Sigmoid colon (tissue), 7 donors: ENCODE results near the gene SSBP3. TPM values are rescaled to one million over a fixed set of nuclear protein-coding genes. Genes with fewer than 3 reads are reported as not detected.

ENCODE experiments used
- DNase-seq: peaks from one replicate; pipeline ENCODE4 v3.0.0-alpha.2; 2019
- H3K27ac ChIP-seq, 4 donors: fragments of 200-600 bp; sonication (generic); one replicate each; pipeline ENCODE4 v1.5.1; 2016 to 2019; ENCODE audit warnings: mild to moderate bottlenecking in 1 of 4
- H3K27me3 ChIP-seq, 3 donors: fragments of 200-600 bp; sonication (generic); one replicate each; pipeline ENCODE4 v1.5.1; 2019; ENCODE audit warnings: mild to moderate bottlenecking in 1 of 3
- H3K36me3 ChIP-seq, 4 donors: fragments of 200-600 bp; sonication (generic); one replicate each; pipeline ENCODE4 v1.5.1; 2016 to 2019
- H3K4me1 ChIP-seq, 4 donors: fragments of 200-600 bp; sonication (generic); one replicate each; pipeline ENCODE4 v1.5.1; 2017 to 2019
- H3K4me3 ChIP-seq, 4 donors: fragments of 200-600 bp; sonication (generic); one replicate each; pipeline ENCODE4 v1.5.1; 2017 to 2019; ENCODE audit warnings: mild to moderate bottlenecking in 2 of 4, moderate library complexity in 1 of 4
- H3K9me3 ChIP-seq, 4 donors: fragments of 200-600 bp in 3 of 4; sonication (generic) in 3 of 4; one replicate each; pipeline versions ENCODE4 v1.5.1 to v1.6.1; 2013 to 2019
- EP300 ChIP-seq, 4 donors: sonication (generic); formaldehyde crosslinking; IDR thresholded peaks; one replicate each; pipeline ENCODE4 v1.6.1; 2017; ENCODE audit warnings: antibody characterized with exemption in 4 of 4
- POLR2A ChIP-seq, 2 donors: fragments of 450-650 bp; IDR thresholded peaks; one replicate each; pipeline ENCODE4 v1.6.1; 2016; ENCODE audit warnings: antibody characterized with exemption in 2 of 2, mild to moderate bottlenecking in 2 of 2, moderate library complexity in 2 of 2
- POLR2AphosphoS5 ChIP-seq, 4 donors: sonication (generic); formaldehyde crosslinking; IDR thresholded peaks; one replicate each; pipeline ENCODE4 v1.6.1; 2017; ENCODE audit warnings: antibody characterized with exemption in 4 of 4
- WGBS, 2 donors: extraction: QIAGEN DNeasy Blood & Tissue Kit; methylation state at CpG; one replicate each; pipeline ENCODE4 v1.1.7; 2013; 5-methylcytosine and 5-hydroxymethylcytosine counted together
- intact Hi-C: fragments of 100-400 bp; cut with DNase I; formaldehyde crosslinking; loops from one replicate; pipeline ENCODE4 v1.15.1; 2023
- polyA plus RNA-seq, 3 donors: library from polyadenylated mRNA; stranded (reverse); fragments of 200-250 nt; gene quantifications; one replicate each; pipeline ENCODE4 v1.2.3, GENCODE V29; 2013
- total RNA-seq, 4 donors: library from RNA; depleted of rRNA; stranded (reverse); fragments of >200 nt; gene quantifications; one replicate each; pipeline ENCODE4 v1.1.0, GENCODE V29; 2016
- TF ChIP-seq, protein P1 (sequence below), 4 experiments: fragments of 450-650 bp in 3 of 4; fragments of 200-600 bp in 1 of 4; IDR thresholded peaks; one replicate each; pipeline ENCODE4 v1.5.1; 2016 to 2019; ENCODE audit warnings: antibody characterized with exemption in 4 of 4, mild to moderate bottlenecking in 3 of 4, moderate library complexity in 2 of 4
- donor health status: healthy with polysubstance abuse.
- donor health status: Bipolar disorder and iron deficiency.
- donor health status: healthy.

The SSBP3 gene
- total and polyA plus RNA-seq, 7 donors, result 27.4 to 62.5 (median 38.5) TPM

DNA sequence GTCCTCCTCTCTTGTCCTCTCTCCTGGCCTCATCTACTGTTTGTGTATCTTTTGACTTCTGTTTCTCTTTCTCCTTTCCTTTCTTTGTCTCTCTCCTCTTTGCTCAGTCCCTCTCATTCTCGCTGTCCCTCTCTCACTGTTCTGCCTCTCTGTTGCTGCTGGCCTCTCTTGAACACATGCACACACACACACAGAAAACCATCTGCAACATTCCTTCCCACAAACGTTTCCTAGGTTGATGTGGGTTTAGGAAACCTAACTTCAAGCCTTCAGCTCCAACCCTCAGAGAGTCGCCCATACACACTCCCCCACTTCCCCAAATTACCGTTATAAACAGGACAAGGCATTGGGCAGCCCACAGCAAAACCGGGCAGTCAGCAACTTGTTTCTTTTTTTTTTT, 10.9 kb upstream of the SSBP3 start:
- Histone ChIP-seq H3K4me1 (peaks cover 0 to 4% (median 0%) of the 10 kb centered on the region in 4 donors), H3K4me3 (no peak overlapping the region), H3K27me3 (no peaks in the 10 kb centered on the region), H3K27ac (no peak overlapping the region), H3K36me3 (no peaks in the 10 kb centered on the region), H3K9me3 (no peaks in the 10 kb centered on the region)
- intact Hi-C loops, result no loop called here
- no peak for DNase-seq
- WGBS, 2 donors, result 36 to 37% methylated on average over 5 of the region's 5 CpGs
- no peak for TF ChIP-seq POLR2AphosphoS5 (IDR thresholded peaks at IDR 0.05)
- TF ChIP-seq, protein P1, sequence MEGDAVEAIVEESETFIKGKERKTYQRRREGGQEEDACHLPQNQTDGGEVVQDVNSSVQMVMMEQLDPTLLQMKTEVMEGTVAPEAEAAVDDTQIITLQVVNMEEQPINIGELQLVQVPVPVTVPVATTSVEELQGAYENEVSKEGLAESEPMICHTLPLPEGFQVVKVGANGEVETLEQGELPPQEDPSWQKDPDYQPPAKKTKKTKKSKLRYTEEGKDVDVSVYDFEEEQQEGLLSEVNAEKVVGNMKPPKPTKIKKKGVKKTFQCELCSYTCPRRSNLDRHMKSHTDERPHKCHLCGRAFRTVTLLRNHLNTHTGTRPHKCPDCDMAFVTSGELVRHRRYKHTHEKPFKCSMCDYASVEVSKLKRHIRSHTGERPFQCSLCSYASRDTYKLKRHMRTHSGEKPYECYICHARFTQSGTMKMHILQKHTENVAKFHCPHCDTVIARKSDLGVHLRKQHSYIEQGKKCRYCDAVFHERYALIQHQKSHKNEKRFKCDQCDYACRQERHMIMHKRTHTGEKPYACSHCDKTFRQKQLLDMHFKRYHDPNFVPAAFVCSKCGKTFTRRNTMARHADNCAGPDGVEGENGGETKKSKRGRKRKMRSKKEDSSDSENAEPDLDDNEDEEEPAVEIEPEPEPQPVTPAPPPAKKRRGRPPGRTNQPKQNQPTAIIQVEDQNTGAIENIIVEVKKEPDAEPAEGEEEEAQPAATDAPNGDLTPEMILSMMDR (IDR thresholded peaks at IDR 0.05), result no peak

GRCh38 chr1:54416435-54416834, 10.2 kb upstream of the SSBP3 start:
- Histone ChIP-seq H3K27ac (no peak overlapping the region), H3K4me1 (peaks cover 0 to 4% (median 0%) of the 10 kb centered on the region in 4 donors), H3K4me3 (no peak overlapping the region), H3K9me3 (no peaks in the 10 kb centered on the region), H3K27me3 (no peaks in the 10 kb centered on the region), H3K36me3 (no peaks in the 10 kb centered on the region)
- no peak for DNase-seq
- TF ChIP-seq POLR2A (IDR thresholded peaks at IDR 0.05) (no peak), POLR2AphosphoS5 (IDR thresholded peaks at IDR 0.05) (no peak), EP300 (IDR thresholded peaks at IDR 0.05) (no peak)
- TF ChIP-seq, protein P1 (IDR thresholded peaks at IDR 0.05), result no peak
- WGBS, 2 donors, result 37 to 81% methylated on average over 8 of the region's 8 CpGs
- intact Hi-C loops, result no loop called here

- H3K27ac ChIP-seq, result no peak overlapping the region
- 84 to 89% methylated on average over 9 of the region's 9 CpGs for WGBS, 2 donors
- no peak for DNase-seq
- H3K27me3 ChIP-seq, result no peaks in the 10 kb centered on the region
- H3K9me3 ChIP-seq, result no peaks in the 10 kb centered on the region
- no peak overlapping the region for H3K4me3 ChIP-seq
- intact Hi-C loops, result no loop called here
- H3K4me1 ChIP-seq, result peaks cover 0 to 4% (median 0%) of the 10 kb centered on the region in 4 donors
- no peaks in the 10 kb centered on the region for H3K36me3 ChIP-seq
- TF ChIP-seq EP300 (IDR thresholded peaks at IDR 0.05), result no peak
- TF ChIP-seq, protein P1 (IDR thresholded peaks at IDR 0.05), result no peak
Observed at GRCh38 chr1:54415991-54416390, 9.8 kb upstream of the SSBP3 start.

DNA sequence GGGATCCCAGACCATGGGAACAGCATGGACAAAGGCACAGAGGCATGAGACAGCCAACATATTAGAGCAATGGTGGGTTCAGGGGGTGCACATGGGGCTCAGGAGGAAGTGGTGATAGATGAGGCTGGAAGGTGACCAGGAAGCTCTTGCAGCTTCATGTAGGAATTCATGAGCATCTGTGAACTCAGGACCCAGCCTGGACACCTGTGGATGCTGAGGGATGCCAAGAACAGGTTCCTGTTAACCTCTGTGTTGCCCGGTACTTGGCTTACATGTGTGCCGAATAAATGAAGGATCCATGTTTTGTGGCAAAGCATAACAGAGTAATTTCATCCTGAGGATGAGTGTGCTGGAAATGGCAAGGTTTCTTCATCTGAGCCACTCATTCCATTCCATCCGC, 9.3 kb upstream of the SSBP3 start:
- intact Hi-C loops, result no loop called here

GRCh38 chr1:54413732-54414131, 7.5 kb upstream of the SSBP3 start:
- Histone ChIP-seq H3K27ac (no peak overlapping the region), H3K4me3 (no peak overlapping the region), H3K36me3 (no peaks in the 10 kb centered on the region), H3K9me3 (no peaks in the 10 kb centered on the region), H3K27me3 (no peaks in the 10 kb centered on the region), H3K4me1 (peaks cover 0 to 10% (median 5%) of the 10 kb centered on the region in 4 donors)
- DNase-seq, result no peak
- intact Hi-C loops, result no loop called here
- TF ChIP-seq POLR2AphosphoS5 (IDR thresholded peaks at IDR 0.05) (no peak), POLR2A (IDR thresholded peaks at IDR 0.05) (no peak), EP300 (IDR thresholded peaks at IDR 0.05) (no peak)
- TF ChIP-seq, protein P1 (IDR thresholded peaks at IDR 0.05), result no peak
- WGBS, 2 donors, result 88 to 91% methylated on average over 4 of the region's 4 CpGs

More for the DNA sequence above, 9.3 kb upstream of the SSBP3 start:
- no peak for DNase-seq
- TF ChIP-seq, protein P1 (IDR thresholded peaks at IDR 0.05), result no peak
- TF ChIP-seq EP300 (IDR thresholded peaks at IDR 0.05) (no peak), POLR2AphosphoS5 (IDR thresholded peaks at IDR 0.05) (no peak), POLR2A (IDR thresholded peaks at IDR 0.05) (no peak)
- WGBS, 2 donors, result 96 to 99% methylated on average over 3 of the region's 3 CpGs
- Histone ChIP-seq H3K27ac (no peak overlapping the region), H3K36me3 (no peaks in the 10 kb centered on the region), H3K27me3 (no peaks in the 10 kb centered on the region), H3K4me1 (peaks cover 0 to 4% (median 0%) of the 10 kb centered on the region in 4 donors), H3K9me3 (no peaks in the 10 kb centered on the region), H3K4me3 (no peak overlapping the region)
